Suprapubic skin (tissue), 4 donors: ENCODE results near the gene CHRNA9. TPM values are rescaled to one million over a fixed set of nuclear protein-coding genes. Genes with fewer than 3 reads are reported as not detected.

ENCODE experiments used
- DNase-seq, 2 donors: peaks; one replicate each; pipeline ENCODE4 v3.0.0-alpha.2; 2019; ENCODE audit warnings: low spot score in 2 of 2
- H3K27ac ChIP-seq: fragments of 200-600 bp; sonication (generic); one replicate; pipeline ENCODE4 v1.5.1; 2019
- H3K27me3 ChIP-seq: fragments of 200-600 bp; sonication (generic); one replicate; pipeline ENCODE4 v1.5.1; 2019
- H3K36me3 ChIP-seq: fragments of 200-600 bp; sonication (generic); one replicate; pipeline ENCODE4 v1.5.1; 2019
- H3K4me1 ChIP-seq: fragments of 200-600 bp; sonication (generic); one replicate; pipeline ENCODE4 v1.5.1; 2019
- H3K4me3 ChIP-seq: fragments of 200-600 bp; sonication (generic); one replicate; pipeline ENCODE4 v1.5.1; 2019; ENCODE audit warnings: mild to moderate bottlenecking
- H3K9me3 ChIP-seq: fragments of 200-600 bp; sonication (generic); one replicate; pipeline ENCODE4 v1.5.1; 2019
- CTCF ChIP-seq, 2 donors: fragments of 200-600 bp in 1 of 2; fragments of 450-650 bp in 1 of 2; sonication (generic) in 1 of 2; IDR thresholded peaks; one replicate each; pipeline ENCODE4 v1.5.1; 2016 to 2019; ENCODE audit warnings: antibody characterized with exemption in 2 of 2, mild to moderate bottlenecking in 1 of 2, moderate library complexity in 1 of 2
- EP300 ChIP-seq: sonication (generic); formaldehyde crosslinking; IDR thresholded peaks from one replicate; pipeline ENCODE4 v1.6.1; 2017; ENCODE audit warnings: antibody characterized with exemption
- POLR2A ChIP-seq, 2 donors: fragments of 450-650 bp; IDR thresholded peaks; one replicate each; pipeline ENCODE4 v1.6.1; 2017; ENCODE audit warnings: antibody characterized with exemption in 2 of 2, mild to moderate bottlenecking in 2 of 2, moderate library complexity in 2 of 2
- POLR2AphosphoS5 ChIP-seq, 3 donors: sonication (generic); formaldehyde crosslinking; IDR thresholded peaks; one replicate each; pipeline ENCODE4 v1.6.1; 2017; ENCODE audit warnings: antibody characterized with exemption in 3 of 3
- WGBS: methylation state at CpG from one replicate; pipeline ENCODE4 v1.1.5; 2018; 5-methylcytosine and 5-hydroxymethylcytosine counted together
- total RNA-seq, 4 donors: library from RNA; depleted of rRNA; stranded (reverse); fragments of >200 nt; gene quantifications; one replicate each; pipeline ENCODE4 v1.1.0, GENCODE V29; 2016

Gene CHRNA9
- total RNA-seq, 4 donors from 2014 or later, result 0.34 to 2.4 (median 0.38) TPM; not detected in 1

GRCh38 chr4:40373636-40374035 is 38.5 kb downstream of the CHRNA9 start:
- Histone ChIP-seq H3K9me3 (no peaks in the 10 kb centered on the region), H3K4me3 (no peak overlapping the region), H3K36me3 (no peaks in the 10 kb centered on the region), H3K4me1 (no peaks in the 10 kb centered on the region), H3K27ac (no peak overlapping the region), H3K27me3 (no peaks in the 10 kb centered on the region)
- 88% methylated on average over 3 of the region's 3 CpGs for WGBS
- no peak for DNase-seq
- no peak for TF ChIP-seq CTCF (IDR thresholded peaks at IDR 0.05)
- TF ChIP-seq POLR2A (IDR thresholded peaks at IDR 0.05), result no peak
- TF ChIP-seq EP300, result no peak
- no peak for TF ChIP-seq POLR2AphosphoS5 (IDR thresholded peaks at IDR 0.05)

- Histone ChIP-seq H3K27ac (no peak overlapping the region), H3K9me3 (no peaks in the 10 kb centered on the region), H3K27me3 (no peaks in the 10 kb centered on the region), H3K4me1 (no peaks in the 10 kb centered on the region), H3K36me3 (no peaks in the 10 kb centered on the region), H3K4me3 (no peak overlapping the region)
- no peak for DNase-seq
- WGBS, result 93% methylated on average over 10 of the region's 10 CpGs
- TF ChIP-seq EP300, result no peak
- TF ChIP-seq POLR2A (IDR thresholded peaks at IDR 0.05), result no peak
- TF ChIP-seq POLR2AphosphoS5 (IDR thresholded peaks at IDR 0.05), result no peak
- no peak for TF ChIP-seq CTCF (IDR thresholded peaks at IDR 0.05)
Measured at GRCh38 chr4:40375095-40375494, 40.0 kb downstream of the CHRNA9 start.

DNA sequence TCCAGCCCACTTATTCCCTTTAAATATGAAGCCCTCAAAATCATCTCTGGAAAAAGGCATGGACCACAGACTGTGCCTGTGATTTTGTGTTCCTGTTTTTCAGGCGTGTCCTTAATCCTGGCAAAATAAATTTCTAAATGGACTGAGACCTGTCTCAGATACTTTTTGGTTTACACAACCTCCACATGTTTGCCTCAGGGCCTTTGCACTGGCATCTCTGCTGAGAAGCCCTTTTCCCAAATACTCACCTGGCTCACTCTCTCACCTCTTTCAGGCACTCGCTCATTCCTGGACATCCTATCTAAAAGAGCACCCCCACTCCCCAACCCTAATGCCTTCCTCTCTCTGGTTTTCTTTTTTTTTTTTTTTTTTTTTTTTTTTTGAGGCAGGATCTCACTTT is 40.5 kb downstream of the CHRNA9 start:
- H3K4me1 ChIP-seq, result no peaks in the 10 kb centered on the region

GRCh38 chr4:40377512-40378365 is 42.6 kb downstream of the CHRNA9 start:
- Histone ChIP-seq H3K4me1 (no peaks in the 10 kb centered on the region), H3K27ac (no peak overlapping the region), H3K36me3 (no peaks in the 10 kb centered on the region), H3K27me3 (no peaks in the 10 kb centered on the region), H3K4me3 (no peak overlapping the region), H3K9me3 (no peaks in the 10 kb centered on the region)
- DNase-seq, result no peak
- 67% methylated on average over 7 of the region's 7 CpGs for WGBS
- no peak for TF ChIP-seq CTCF (IDR thresholded peaks at IDR 0.05)
- no peak for TF ChIP-seq POLR2A (IDR thresholded peaks at IDR 0.05)
- TF ChIP-seq POLR2AphosphoS5 (IDR thresholded peaks at IDR 0.05), result no peak
- no peak for TF ChIP-seq EP300

More for the DNA sequence above, 40.5 kb downstream of the CHRNA9 start:
- Histone ChIP-seq H3K27me3 (no peaks in the 10 kb centered on the region), H3K27ac (no peak overlapping the region), H3K36me3 (no peaks in the 10 kb centered on the region), H3K4me3 (no peak overlapping the region), H3K9me3 (no peaks in the 10 kb centered on the region)
- DNase-seq, result no peak
- 88% methylated on average over 2 of the region's 2 CpGs for WGBS
- TF ChIP-seq POLR2AphosphoS5 (IDR thresholded peaks at IDR 0.05), result no peak

DNA sequence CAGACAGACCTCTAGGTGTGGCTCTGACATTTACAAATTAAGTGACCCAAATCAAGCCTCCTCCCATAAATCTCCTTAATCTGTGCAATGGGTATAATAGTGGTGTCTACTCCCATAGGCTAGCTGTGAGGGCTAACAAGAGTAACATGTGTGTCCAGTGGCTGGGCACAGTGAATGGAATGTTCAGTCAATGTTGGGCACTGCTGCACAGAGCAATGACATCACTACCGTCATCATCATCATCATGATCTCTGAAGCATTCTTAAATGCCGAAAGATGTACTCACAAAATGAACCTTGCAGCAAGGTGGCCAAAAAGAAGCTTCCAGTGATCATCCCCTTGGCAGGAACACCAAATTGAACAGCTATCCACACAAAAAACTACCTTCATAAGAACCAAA is 43.5 kb downstream of the CHRNA9 start:
- Histone ChIP-seq H3K27me3 (no peaks in the 10 kb centered on the region), H3K4me3 (no peak overlapping the region), H3K27ac (no peak overlapping the region), H3K36me3 (no peaks in the 10 kb centered on the region), H3K9me3 (no peaks in the 10 kb centered on the region), H3K4me1 (no peaks in the 10 kb centered on the region)
- no peak for DNase-seq
- 50% methylated on average over 2 of the region's 2 CpGs for WGBS
- TF ChIP-seq POLR2A (IDR thresholded peaks at IDR 0.05) (no peak), CTCF (IDR thresholded peaks at IDR 0.05) (no peak), EP300 (no peak), POLR2AphosphoS5 (IDR thresholded peaks at IDR 0.05) (no peak)
